OCI-M2 (cell line): ENCODE results near the gene USPL1.
"Not testable (repeated sequence)": the region's sequence is repeated elsewhere in the genome, so short reads cannot be mapped to it uniquely, and the experiment has no call there.

Experiments
- DNase-seq: peaks from one replicate; lab custom pipeline; 2025; ENCODE audit not compliant: unreplicated experiment; lab: John Stamatoyannopoulos, UW

The USPL1 gene

GRCh38 chr13:30617315-30618185 lies at the start of gene USPL1:
TSS of gene USPL1 (plus strand) at chr13:30617920. CDS start at chr13:30621141, 3,221 bp downstream.
- peak; percentile 50 for DNase-seq

GRCh38 chr13:30569901-30570576 lies 47.7 kb upstream of the USPL1 start:
- no peak for DNase-seq

DNA sequence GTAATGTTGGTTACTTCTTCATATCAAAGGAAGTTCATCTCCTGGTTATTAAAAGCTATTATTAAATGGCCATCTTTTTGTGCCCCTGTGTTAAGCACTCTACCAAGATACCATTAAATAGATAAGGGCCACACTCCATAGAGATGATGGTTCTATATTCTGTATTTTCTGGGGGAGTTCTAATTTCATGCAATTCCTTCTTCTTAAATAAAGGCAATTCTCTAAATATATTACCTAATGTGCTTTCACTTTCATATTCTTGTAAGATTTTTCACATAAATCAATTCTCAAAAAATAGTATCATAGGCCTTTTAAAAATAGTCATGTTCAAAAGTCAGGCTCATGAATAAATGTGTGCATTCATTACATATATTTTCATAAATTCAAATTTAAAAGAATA lies 47.0 kb upstream of the USPL1 start:
- no peak for DNase-seq

DNA sequence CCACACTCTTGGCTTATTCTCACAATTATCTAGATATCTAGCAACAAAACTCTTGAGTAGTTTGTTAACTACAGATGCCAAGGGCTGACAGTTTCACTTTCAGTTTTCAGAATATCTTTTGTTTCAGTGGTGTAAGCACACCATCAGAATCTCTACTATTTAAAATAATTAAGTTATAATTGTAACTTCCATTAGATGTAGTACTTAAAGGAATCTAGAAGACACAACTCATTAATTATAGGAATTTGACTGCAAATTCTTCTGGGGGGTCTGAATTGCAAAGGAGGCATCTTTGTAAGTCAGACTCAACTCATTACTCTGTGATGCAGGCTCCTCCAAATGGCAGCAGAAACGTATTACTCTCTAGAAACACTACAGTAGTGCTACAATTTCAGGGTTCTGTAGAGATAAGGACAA lies 44.9 kb upstream of the USPL1 start:
- peak; percentile 16 for DNase-seq

DNA sequence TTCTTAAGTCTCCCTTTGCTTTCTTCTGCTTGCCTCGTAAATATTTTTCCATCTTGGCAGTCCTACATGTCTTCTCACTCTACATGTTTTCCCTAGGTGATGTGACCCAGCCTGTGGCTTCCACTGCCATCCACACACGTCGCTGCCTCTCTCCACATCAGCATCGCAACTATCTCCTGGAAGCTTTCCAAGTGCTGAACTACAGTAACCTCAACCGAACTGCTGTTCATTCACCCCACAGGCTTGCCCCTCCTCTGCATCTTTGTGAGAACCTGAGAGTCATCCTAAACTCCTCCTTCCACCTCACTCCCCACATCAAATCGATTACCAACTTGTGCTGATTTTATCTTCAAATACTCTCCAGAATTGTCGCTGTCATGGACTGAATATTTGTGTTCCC lies 41.2 kb upstream of the USPL1 start:
- DNase-seq, result no peak

DNA sequence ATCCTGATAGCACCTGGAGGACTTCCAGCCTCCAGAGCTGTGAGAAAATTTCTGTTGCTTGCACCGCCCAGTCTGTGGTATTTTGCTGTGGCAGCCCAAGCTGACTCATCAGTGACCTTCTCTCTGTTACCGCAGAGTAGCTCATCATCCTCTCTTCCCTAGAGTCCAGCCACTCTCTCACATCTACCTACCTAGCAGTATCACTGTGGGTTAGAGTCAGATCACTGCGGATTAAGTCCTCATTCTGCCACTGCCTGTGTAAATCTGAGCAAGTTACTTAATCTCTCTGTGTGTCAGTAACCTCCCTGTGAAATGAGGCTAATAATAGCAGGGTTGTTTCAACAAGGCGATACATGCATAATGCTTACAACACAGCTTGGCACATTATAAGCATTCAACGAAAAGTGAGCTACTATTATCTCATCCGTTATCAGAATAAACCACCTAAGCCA lies 40.3 kb upstream of the USPL1 start:
- no peak for DNase-seq

GRCh38 chr13:30580852-30581502 lies 36.7 kb upstream of the USPL1 start:
- DNase-seq, result no peak

DNA sequence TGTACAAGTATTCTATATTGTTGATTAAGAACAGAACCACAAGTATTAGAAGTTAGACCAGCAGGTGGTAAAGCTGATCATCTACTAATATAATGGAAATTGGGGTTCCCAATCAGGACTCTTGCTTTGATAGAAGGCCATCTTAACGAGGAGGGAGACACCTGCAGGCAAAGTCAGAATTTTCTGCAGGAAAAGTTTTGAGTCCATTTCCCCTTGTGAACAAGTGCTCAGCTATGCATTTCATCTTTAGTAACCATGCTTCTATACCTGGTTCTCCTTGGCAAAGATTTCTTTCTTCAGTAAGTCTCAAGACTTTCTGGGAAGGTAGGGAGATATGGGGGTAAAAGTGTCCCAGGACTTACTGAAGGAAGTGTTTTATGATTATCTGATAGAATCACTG lies 36.1 kb upstream of the USPL1 start:
- no peak for DNase-seq

GRCh38 chr13:30584051-30584731 lies 33.5 kb upstream of the USPL1 start:
- DNase-seq, result no peak

DNA sequence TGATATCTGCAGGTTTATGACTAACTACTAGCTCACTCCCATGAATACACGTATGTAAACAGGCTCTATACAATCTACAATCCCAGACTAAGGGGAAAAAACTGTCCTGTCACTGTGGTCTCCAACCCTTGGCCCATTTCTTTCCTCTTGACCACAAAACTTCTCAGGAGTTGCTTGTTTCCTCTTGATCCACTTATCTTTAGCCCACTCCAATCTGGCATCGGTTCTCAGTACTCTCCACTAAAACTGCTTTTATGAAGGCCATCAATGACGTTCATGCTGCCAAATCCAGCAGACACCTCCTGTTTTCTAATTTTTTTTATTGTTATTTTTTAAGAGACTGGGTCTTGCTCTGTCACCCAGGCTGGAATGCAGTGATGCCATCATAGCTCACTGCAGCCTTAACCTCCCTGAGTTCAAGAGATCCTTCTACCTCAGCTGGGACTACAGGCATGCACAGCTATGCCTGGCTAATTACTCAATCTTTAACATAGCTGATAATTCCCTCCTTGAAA lies 31.9 kb upstream of the USPL1 start:
- no peak for DNase-seq

GRCh38 chr13:30587231-30587630 lies 30.5 kb upstream of the USPL1 start:
- no peak for DNase-seq

DNA sequence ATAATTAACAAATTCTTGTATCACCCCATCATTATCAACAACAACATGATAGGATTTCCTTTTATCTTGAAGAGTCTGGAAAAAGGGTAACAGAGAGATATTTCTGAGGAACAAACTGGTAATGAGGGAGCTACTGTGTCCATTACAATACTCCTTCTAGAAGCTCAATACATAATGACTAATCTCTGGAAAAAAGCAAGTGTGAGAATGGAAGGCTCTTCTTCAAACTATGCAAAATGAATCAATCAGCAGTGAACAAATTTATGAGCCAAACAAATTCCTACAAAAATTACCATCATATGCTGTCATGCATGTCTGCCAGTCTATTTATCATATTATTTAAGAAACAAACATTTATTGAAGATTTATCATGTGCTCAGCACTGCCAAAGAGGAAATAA lies 30.0 kb upstream of the USPL1 start:
- no peak for DNase-seq

GRCh38 chr13:30593001-30593400 lies 24.7 kb upstream of the USPL1 start:
- no peak for DNase-seq

- DNase-seq, result no peak
These were observed 17.2 kb upstream of the USPL1 start for GRCh38 chr13:30600496-30600895.

GRCh38 chr13:30601836-30602235 lies 15.9 kb upstream of the USPL1 start:
- DNase-seq, result no peak

GRCh38 chr13:30605052-30605451 lies 12.7 kb upstream of the USPL1 start:
- DNase-seq, result no peak

DNA sequence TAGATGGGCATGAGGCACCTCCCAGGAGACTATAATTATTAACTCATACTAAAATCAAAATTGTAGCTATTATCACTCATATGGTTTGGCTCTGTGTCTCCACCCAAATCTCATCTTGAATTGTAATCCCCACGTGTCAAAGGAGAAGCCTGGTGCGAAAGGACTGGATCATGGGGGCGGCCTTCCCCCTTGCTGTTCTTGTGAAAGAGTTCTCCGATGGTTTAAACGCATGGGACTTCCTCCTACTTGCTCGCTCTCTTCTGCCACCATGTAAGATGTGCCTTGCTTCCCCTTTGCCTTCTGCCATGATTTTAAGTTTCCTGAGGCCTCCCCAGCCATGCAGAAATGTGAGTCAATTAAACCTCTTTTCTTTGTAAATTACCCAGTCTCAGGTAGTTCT lies 10.5 kb upstream of the USPL1 start:
- not testable (repeated sequence) for DNase-seq

DNA sequence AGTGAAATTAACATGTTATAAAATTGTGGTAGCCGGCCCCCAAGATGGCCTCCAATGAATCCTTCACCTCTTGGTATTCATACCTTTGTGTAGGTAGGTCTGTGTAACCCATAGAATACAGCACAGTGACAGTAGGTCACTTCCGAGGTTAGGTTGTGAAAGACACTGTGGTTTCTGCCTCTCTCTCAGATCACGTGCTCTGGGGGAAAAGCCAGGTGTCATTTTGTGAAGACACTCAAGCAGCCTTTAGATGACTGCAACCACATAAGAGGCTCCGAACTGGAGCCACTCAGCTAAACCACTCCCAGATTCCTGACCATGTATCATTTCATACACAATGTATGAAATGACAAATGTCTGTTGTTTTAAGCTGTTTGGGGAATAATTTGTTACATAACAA lies 9.8 kb upstream of the USPL1 start:
- DNase-seq, result no peak

DNA sequence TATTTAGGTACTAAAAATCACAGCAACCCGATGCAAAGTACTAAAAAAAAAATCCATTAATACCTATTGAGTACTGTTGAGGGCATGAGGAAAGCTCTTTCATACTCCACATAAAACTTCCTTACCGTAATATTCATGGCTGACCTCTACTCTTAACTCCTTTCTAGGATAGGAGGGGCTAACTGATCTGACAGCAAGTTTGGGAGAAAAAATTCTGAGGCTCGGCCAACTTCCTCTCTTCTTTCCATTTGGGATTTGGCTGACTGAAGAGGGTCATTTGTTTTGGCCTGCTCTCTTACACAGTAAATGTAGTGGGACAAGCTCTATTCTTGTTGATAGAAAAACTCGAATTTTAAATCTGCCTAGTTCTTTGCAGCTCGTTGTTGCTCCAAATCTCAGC lies 9.4 kb upstream of the USPL1 start:
- DNase-seq, result no peak

DNA sequence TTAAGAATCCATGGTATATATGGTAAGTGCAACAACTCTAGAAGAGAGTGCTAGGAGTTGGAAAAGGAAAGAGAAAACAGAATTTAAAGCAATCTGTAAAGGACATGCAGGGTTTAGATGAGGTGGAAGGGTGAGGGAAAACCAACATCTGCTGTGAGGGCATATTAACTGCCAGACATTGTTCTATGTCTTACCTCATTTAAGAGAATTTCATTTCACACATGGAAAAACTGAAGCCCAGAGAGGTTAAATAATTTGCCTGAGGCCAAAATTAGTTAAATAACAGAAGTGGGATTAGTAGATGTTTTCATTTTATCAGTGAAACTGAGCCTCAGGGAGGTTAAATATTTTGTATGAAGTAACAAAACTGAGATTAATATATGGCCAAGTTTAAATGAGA lies 7.4 kb upstream of the USPL1 start:
- no peak for DNase-seq

DNA sequence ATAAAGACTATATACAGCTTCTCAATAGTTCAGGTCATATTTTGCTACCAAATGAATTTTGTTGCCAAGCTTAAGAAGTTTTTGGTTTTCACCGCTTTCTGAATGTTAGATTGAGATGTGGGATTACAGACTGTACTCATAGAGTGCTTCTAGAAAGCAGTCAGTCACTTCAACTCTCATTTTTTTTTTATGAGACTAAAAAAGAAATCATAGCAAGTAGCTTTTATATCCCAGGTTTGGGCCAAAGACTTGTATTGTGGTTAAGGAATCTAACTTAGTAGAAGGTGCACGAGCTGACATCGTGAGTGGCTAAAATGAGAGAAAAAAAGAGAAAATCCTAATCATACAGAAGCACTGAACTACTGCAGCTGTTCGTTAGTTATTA lies 2.2 kb upstream of the USPL1 start:
- no peak for DNase-seq
